HG03045 (cell line): ENCODE data around the gene RAB25.
A peak's percentile ranks its signal among the peaks of the same experiment; 100 is the strongest.

Experiments used
- ATAC-seq: cut with Tn5 transposase; IDR thresholded peaks from one replicate; pipeline ENCODE4 v1.9.1; 2021; ENCODE audit warnings: mild to moderate bottlenecking, moderate library complexity; ENCODE audit not compliant: unreplicated experiment

RAB25 gene

DNA sequence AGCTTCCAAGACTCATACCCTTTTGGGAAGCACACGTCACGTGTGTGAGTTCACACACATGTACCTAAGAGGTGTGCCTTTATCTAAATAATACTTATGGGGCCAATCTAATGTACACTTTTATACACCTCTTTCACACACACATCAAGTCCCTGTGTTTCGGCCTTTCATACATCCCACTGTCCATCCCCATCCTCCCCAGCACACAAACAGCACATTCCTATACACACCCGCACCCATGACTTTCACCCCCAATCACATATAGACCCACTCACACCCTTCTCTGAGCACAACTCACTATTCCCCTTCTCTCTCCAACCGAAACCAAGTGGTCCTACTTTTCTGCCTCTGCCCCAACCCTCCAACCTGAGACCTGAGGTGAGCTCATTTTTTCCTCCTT is 17.8 kb downstream of the RAB25 start:
- ATAC-seq, result no peak

DNA sequence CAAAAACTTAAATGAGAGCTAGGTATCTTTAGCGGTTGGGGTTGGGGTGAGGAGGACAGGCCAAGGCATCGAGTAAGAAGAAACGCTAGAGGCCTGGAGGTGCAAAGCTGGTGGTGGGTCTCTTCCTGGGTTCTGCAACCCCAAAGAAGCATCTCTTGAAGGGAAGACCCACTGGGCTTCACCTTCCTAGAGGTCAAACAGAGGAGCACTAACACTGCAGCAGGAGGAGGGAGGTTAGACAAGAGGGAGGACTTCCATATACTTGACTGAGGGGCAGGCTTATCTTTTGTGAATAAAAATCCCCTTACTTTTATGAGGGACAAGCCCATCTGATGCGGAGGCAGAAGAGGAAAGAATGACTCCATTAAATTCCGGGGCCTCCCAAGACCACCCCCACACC is 18.8 kb downstream of the RAB25 start:
- ATAC-seq, result no peak

DNA sequence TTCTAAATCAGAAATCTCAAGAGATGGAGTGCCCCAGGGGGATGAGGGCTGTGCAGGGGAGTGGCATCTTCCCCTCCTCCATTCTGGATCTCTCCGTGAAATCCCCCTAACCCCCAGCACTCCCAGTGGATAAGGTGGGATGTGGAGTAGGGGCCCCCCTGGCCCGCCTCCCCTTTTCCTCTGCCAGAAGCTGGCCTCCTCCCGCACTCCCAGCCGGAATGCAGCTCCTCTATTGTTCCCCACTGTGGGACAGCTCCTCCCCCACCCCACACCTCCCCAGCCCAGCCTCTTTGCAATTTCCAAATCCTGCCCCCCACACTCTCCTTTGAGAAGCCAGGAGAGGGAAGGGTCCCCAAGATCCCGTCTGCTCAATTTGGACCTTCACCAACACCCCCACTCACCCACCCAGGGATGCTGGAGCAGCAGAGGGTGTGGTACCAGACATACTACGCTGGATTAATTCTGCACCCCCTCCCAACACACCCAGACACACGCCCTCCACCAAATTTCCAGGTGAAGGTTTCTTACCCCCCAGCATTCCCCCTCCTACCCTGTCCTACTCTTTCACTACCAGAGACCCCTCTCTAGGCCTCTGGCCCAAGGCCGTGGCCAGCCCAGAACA is 19.4 kb downstream of the RAB25 start:
- ATAC-seq, result no peak

DNA sequence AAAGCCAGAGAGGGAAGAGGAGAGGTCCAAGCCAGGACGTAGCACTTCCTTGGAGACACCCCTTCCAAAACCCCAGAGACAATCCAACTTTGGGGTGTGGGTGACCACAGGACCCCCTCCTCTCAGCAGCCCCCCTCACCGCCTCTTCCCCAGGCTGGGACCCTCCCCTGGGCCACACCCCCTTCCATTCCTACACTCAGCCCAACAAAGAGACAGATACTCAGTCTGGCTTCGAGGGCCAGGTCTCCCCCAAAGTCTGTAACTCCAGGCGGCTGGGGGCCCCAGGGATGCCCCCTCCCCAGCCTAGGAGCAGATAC is 19.9 kb downstream of the RAB25 start:
- ATAC-seq, result no peak

DNA sequence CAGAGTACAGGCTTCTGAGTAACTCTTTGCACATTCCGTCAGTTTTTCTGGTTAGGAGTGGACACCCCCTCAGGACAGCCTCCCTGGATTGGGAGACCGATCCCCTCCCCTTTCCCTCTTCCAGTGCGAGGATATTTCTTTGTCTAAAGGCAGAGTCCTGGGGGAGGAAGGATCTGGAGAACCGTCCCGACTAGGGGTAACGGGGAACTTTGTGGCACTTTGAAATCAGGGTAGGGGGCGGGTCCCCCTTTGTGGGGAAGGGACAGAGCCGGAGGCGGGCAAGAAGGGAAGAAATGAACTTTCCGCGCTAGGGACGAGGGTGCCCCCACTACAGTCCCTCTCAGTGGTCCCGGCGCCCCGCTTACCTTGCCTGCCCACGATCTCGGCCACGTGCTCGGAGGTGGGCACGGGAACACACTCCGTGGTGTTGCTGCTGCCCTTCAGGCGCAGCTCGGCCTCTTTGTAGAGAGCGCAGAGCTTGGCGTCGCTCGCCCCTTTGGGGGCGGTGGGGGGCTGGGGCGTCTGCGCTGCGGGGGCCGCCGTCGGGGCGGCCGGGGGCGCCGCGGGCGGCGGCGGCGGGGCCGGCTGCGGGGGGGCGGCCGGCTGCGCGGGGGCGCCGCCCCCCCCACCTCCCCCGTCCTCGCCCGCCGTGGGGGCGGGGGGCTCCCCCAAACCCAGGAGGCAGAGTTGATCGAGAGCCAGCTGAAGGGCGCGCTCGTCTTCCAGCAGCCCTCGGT is 20.4 kb downstream of the RAB25 start:
- ATAC-seq, result no peak

DNA sequence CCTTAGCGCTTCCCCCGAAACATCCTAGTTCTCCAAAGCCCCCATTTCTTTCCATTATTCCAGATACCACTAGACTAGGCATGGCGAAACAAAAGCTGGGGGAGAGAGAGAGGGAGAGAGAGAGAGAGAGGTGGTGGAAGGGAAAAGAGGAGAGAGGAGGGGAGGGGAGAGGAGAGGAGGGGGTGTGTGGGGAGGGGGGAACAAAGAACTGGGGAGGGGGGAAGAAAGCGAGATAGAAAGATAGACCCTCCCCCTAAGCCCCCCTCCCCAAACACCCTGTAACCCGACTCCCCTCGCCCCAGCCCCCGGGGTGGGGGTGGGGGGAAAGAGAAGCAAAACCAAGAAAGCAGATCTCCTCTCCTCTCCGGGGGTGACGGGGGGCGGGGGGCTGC is 21.0 kb downstream of the RAB25 start:
- ATAC-seq, result no peak

DNA sequence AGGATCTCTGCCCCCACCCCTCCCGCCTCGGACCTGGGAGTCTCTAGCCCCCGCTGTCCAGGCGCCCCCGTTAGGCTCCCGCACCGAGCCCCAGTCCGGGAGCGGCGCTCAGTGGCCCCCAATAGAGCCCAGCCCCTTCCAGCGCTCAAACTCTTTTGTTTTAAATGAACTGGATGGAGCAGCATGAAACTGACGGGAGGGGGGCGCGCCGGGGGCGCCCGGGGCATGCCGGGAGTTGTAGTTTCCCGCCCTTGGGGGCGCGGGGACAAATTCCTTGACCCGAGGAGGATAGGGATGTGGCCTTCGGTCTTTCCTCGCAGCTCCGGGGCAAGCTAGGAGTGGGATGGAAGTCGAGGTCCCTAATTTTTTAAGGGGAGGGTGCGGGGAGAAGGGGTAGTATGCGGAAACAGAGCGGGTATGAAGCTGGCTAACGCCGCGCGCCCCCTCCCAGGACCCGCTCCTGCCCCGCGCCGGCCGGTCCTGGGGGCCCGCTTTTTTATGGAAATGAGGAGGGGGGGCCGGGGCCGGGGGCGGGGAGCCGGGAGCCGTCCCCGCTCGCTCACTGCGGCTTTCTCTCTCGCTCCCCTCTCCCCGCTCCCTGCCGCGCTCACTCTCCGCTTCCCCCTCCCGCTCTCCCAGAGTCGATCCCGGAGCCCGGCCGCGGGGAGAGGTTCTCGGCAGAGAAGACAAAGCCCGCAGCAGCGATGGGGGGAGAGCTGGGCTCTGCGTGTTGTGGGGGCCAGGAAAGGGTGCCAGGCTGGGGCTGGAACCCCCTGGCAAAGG is 21.5 kb downstream of the RAB25 start, which contains the start of gene MEX3A:
Gene MEX3A (minus strand): TSS at position 157 of the 783 bp plus-strand sequence. CDS start 467 bp downstream, outside the sequence.
- no peak for ATAC-seq

DNA sequence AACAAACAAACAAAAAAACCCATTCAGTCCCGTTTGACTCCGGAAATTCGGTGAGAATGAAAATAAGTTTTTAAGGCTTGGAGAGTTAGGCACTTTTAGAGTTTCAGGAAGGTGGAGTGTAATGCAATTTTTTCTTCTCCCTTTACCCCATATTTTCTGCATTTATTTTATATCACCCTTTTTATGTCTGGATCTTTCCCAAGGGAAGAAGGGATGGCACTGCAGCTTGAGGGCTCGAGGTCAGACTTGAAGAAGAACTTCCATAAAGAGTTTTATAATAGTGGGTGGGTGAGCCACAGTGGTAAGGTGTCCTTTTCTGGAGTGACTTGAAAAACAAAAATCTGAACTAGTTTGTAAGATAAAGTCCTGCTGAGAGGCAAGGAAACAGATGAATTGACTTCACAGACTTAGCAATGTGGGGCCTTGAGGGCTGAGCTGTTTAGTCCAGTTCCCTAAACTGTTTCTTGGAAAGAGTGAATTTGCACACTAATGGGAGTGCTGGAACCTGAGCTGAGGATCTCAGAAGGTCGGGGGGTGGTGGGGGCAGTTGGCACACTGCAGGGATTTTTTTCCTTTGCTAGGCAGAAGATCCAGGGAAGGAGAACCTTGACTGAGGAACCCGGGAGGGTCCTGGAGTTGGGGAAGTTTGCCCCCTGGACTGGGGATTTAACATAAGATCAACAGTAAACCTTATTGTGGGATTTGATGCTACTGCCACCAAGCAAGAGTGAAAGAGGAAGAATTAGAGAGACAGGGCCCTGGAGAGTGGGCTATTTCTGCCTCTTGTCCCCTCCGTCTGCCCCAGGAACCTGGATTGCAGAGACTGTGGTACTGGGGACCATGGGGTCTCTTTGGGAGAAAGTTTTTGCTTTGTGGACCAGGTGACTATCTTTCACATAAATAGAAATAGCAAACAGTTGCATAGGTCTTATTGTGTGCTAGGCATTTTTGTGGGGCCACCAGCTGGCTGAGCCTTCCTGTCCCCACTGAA is 23.1 kb downstream of the RAB25 start:
- no peak for ATAC-seq

DNA sequence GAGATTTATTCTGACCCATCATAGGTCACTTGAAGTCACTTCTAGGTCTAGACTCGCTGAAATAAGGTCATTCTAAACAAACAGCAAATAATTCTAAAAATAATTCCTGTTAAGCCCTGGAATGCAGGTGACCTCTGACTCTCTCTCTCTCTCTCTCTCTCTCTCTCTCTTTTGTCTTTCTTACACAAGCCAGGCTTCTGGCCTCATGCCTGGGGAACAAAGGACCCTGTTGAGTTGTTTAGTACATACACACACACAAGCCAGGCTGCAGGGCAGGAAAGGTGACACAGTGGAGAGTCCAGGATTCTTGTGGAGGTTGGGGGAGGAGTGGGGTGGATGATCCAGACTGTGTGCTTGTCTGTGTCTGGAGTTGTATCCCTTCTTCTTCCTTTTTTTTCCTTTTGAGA is 25.3 kb downstream of the RAB25 start:
- no peak for ATAC-seq

DNA sequence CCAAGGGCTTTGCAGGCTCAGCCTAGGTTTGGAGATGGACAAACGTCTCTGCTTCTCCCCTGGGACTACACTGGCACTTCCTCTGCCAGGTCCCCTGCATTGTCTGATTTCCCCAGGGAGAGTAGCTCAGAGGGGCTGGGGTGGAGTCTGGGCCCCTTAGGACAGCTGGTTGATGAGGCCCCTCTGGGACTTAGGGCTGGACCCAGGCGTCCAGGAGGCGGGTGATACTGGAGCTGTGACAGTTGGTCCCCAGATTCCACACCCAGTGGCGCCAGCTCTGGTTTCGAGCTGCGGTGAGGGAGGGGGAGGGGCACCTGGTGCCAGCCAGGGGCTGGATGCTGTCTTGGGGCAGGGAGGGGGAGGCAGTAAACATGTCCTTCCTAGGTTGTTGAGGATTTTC is 28.7 kb downstream of the RAB25 start:
- no peak for ATAC-seq

DNA sequence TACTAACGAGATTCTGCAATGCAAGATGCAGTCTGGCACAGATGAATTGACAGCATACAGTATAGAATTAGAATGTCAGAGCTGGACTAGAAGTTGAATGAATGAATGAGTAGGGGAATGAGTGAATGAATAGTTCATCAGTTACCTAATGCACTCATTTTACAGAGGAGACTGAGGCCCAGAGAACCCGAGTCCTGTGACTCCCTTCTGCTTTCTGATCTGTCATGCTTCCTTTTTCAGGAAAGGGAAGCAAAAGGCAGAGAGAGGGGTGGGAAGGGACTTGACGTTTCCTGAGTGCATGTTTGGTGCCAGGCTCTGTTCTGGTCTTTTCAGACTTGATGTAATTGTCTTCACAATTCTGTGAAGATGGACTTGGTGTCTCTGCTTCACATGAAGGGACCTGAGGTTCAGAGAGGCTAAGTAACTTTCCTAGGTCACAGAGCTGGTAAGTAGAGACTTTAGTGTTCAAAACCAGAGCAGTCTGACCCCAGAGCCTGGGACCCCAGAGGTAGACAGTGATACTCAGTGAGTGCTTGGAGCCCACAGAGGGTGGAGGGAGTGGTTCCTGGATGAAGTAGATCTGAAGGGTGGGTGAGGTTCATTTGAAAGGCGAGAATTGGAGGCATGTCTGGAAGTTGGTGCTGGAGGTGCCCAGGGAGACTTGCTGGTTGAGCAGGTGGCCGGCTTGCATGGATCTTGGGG is 29.3 kb downstream of the RAB25 start:
- no peak for ATAC-seq

DNA sequence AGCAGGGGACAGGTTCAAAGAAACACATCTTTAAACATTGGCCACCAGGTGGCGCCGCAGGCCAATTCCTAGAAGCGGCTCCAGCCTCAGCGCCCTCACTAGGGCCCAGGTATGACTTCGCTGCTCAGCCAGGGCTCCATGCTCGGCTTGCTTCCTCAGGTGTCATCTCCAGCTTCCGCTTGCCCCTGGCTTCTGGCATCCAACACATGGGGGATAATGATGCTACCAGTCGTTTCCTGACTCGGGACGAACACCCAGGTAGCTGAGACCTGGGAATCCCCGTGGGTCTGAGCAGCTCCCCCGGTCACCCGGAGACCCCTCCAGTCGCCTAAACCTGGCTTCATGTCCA is 29.9 kb downstream of the RAB25 start:
- no peak for ATAC-seq

DNA sequence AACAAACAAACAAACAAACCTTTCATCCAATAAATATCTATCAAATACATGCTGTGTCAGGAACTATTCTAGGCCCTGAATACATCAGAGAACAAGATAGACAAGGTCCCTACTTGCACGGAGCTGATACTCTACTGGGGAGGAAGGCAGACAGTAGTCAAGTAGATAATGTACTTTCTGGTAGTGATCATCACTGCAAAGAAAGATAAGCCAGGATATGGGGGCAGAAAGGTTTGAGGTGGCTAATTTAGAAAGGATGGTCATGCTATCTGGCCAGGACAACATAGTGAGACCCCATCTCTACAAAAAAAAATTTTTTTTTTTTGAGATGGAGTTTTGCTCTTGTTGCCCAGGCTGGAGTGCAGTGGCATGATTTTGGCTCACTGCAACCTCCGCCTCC is 30.6 kb downstream of the RAB25 start:
- ATAC-seq, result no peak

DNA sequence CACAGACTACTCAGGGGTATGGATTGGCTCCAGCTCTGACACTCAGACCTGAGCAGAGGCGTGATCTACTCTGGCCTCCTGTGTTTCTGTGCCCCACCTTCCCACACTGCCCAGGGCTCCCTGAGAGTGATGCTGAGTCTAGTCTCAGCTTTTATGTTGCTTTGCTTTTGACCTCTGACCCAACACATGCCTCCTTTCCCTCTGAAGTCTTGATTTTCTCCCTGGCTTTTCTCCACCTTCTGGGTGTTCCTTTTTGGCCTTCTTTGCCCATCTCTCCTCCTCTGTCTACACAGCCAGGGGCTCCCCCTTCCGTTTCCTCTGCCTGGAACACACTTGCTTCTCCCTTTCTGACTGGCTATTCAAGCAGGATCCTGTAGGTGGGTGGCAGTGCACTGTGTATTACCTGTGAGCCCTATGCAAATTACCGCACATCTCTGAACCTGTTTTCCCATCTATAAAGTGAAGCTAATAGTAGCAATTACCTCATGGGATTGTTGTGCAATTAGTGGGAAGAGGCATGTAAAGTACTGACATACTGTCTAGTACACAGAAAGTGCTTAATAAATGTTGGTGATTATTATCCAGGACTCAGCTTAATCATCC is 35.0 kb downstream of the RAB25 start:
- ATAC-seq, result no peak

DNA sequence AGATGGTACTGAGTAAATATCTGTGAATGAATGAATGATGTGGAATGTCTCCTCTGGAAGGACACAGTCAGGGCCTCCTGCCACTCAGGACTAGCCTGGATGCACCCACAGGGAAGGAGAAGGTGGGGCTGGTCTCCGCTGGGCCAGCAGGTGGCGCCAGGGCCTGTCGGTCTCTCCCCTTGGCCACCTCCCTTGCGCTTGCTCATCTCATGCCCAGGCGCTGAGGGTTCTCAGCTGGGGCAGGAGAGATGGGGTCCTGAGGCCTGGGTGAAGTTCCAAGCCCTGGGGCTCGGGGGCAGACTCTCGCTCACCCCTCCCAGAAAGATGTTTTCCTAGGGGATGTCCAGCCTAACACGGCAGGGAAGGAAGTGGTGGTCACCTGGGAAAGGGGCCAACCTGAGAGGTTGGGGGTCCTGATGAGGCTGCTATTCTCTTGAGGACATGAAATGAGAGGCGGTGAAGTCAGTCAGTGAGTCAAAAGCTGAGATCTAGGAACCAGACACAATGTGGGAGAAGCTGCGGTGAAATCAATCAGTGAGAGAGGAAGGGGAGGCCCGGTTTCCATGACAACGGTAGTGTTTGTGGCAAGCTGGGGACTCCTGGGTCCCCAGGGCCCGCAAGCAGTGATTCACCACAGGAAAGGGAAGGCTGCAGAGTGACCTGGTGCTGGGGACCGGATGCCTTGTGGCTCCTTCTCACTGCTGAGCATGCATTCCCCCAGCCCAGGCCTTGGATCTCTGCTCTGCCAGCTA is 35.9 kb downstream of the RAB25 start:
- ATAC-seq, result peak; percentile 57

DNA sequence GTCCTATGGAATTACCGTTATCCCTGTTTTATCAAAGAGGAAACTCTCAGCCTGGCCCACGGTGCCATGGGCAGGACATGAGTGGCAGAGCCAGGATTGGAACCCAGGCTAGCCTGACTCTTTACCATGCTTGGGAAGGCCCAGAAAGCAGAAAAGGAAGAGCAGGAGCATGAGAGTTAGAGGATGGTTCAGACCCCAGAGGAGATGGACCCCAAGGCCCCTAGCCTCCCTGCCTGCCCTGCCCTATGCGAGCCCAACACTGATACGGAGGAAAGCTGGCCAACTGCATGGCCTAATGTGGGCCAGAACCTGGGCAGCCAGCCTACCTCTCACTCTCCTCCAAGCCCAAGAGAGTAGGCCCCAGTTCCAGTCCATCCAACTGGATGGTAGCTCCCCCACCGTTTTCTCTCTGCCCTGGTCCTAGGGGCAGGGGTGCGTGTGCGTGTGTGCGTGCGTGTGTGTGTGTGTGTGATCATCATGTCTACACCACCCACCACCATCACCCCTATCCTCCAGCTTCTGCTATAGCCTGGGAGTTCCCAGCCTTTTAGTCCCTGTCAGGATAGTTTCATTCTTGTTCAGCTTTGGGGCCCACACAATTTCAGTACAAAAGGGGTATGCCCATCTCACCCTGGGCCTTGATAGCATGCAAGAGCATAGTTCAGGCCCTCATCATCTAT is 36.7 kb downstream of the RAB25 start:
- no peak for ATAC-seq

DNA sequence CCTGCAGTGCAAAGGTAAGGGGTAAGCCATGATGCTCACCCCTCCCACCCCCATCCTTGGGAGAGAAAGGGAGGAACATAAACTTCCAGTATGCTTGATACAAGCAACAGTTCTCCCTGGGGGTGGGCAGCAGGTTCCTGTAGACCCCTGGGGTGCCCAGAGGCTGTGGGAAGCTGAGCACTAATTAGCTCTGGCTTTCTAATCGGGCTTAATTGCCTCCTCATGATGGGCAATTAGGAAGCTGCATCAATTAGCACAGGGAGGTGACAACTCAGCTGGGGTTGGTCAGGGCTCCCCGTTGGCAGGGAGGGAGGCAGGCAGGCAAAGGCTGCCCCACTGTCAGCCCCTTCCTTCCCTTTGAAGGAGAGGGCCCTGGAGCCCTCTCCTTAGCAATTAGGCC is 37.8 kb downstream of the RAB25 start:
- ATAC-seq, result no peak

DNA sequence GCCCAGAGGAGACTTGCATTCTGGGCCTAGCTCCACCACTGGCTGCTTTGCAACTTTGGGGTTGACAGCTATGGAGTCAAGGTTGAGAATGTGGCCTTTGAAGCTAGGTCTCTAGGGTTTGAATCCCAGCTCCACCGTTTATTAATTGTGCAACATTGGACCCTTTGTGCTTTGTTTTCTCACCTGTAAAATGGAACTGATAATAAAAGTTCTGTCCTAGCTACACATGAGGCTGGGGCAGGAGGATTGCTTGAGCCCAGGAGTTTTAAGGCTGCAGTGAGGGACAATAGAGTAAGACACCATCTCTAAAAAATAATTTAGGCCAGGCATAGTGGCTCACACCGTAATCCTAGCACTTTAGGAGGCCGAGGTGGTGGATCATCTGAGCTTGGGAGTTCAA is 38.3 kb downstream of the RAB25 start:
- ATAC-seq, result no peak
